Panc1 (cell line): ENCODE results near the gene TMEM212. TPM values are rescaled to one million over a fixed set of nuclear protein-coding genes. Genes with fewer than 3 reads are reported as not detected.

Experiments
- ATAC-seq: fragments of 200-7000 bp; cut with Tn5 transposase; 2 replicates; pipeline ENCODE4 v1.9.1; 2020; ENCODE audit warnings: mild to moderate bottlenecking, moderate library complexity
- BruUV-seq: library from RNA; stranded (reverse); fragments of 400-500 nt; replicated peaks from 2 replicates; lab custom pipeline; 2021; lab: Mats Ljungman, UMichigan
- CTCF ChIA-PET: fragments of 300-600 bp; sonication (Branson Sonifier 250); formaldehyde crosslinking; loops from one replicate; lab custom pipeline; 2022; ENCODE audit warnings: antibody characterized with exemption; lab: Charles Lee
- POLR2A ChIA-PET: fragments of 300-600 bp; sonication (Branson Sonifier 250); formaldehyde crosslinking; loops from one replicate; lab custom pipeline; 2022; ENCODE audit warnings: antibody characterized with exemption; lab: Charles Lee
- DNase-seq: peaks from one replicate; pipeline ENCODE4 v3.0.0-alpha.2; 2010; ENCODE audit warnings: low read depth, low spot score
- H3K27ac ChIP-seq: 2 replicates; pipeline ENCODE4 v1.5.1; 2011; ENCODE audit warnings: mild to moderate bottlenecking, low read length, inconsistent platforms
- H3K27me3 ChIP-seq: fragments of 200-500 bp; sonication (Bioruptor generic); 2 replicates; pipeline ENCODE4 v1.6.0; 2014; ENCODE audit warnings: low read length, inconsistent platforms; ENCODE audit not compliant: control insufficient read depth, insufficient read depth
- H3K36me3 ChIP-seq: fragments of 200-500 bp; sonication (Bioruptor generic); 2 replicates; pipeline ENCODE4 v1.5.1; 2014; ENCODE audit warnings: inconsistent platforms, mild to moderate bottlenecking, low read length, moderate library complexity; ENCODE audit not compliant: control insufficient read depth, insufficient read depth
- H3K4me1 ChIP-seq: 2 replicates; pipeline ENCODE4 v1.5.1; 2011; ENCODE audit warnings: inconsistent platforms, mild to moderate bottlenecking, low read length, moderate library complexity; ENCODE audit not compliant: control insufficient read depth, insufficient read depth
- H3K4me3 ChIP-seq, 2 experiments: 2 replicates each; pipeline ENCODE4 v1.5.1; 2011 to 2012; ENCODE audit warnings: low read depth in 2 of 2, low read length in 2 of 2, mild to moderate bottlenecking in 2 of 2, inconsistent platforms in 1 of 2, moderate library complexity in 1 of 2
- H3K9me3 ChIP-seq: fragments of 200-500 bp; sonication (Bioruptor generic); 2 replicates; pipeline ENCODE4 v1.5.1; 2014; ENCODE audit warnings: low read depth, mild to moderate bottlenecking, inconsistent platforms, low read length, moderate library complexity; ENCODE audit not compliant: control insufficient read depth, insufficient read depth
- POLR2AphosphoS5 ChIP-seq: IDR thresholded peaks from 2 replicates; pipeline ENCODE4 v1.6.1; 2012; ENCODE audit warnings: mild to moderate bottlenecking, low read depth, low read length, moderate library complexity
- SIN3A ChIP-seq: IDR thresholded peaks from 2 replicates; pipeline ENCODE4 v1.6.1; 2012; ENCODE audit warnings: low read depth, mild to moderate bottlenecking, low read length, moderate library complexity, borderline replicate concordance; ENCODE audit not compliant: insufficient read depth
- TCF7L2 ChIP-seq: IDR thresholded peaks from 2 replicates; pipeline ENCODE4 v1.6.1; 2011; ENCODE audit warnings: mild to moderate bottlenecking, low read depth, low read length, inconsistent platforms
- in situ Hi-C: cut with HindIII; loops from 2 replicates; pipeline ENCODE4 v1.10.0; 2016; ENCODE audit warnings: low sequenced_read_pairs, low pct_unique_long_range_greater_than_20kb
- intact Hi-C: fragments of 100-400 bp; cut with micrococcal nuclease; formaldehyde crosslinking; loops from one replicate; pipeline ENCODE4 v1.10.0; 2022; ENCODE audit not compliant: unreplicated experiment
- total RNA-seq: library from RNA; stranded (reverse); gene quantifications from one replicate; pipeline ENCODE4 v1.2.1, GENCODE V29; 2021; ENCODE audit not compliant: unreplicated experiment
- TF ChIP-seq, protein P1 (sequence below), 2 experiments: IDR thresholded peaks; 2 replicates each; pipeline ENCODE4 v1.6.1; 2011 to 2012; ENCODE audit warnings: low read depth in 2 of 2, control low read depth in 1 of 2, low read length in 1 of 2, mild to moderate bottlenecking in 1 of 2, moderate library complexity in 1 of 2; ENCODE audit not compliant: insufficient read depth in 1 of 2
- TF ChIP-seq, protein P2 (sequence below): fragments of 450-650 bp; IDR thresholded peaks from 2 replicates; pipeline ENCODE4 v1.5.1; 2017; ENCODE audit warnings: mild to moderate bottlenecking

The TMEM212 gene
- total RNA-seq, 1 experiment from 2014 or later, result not detected

DNA sequence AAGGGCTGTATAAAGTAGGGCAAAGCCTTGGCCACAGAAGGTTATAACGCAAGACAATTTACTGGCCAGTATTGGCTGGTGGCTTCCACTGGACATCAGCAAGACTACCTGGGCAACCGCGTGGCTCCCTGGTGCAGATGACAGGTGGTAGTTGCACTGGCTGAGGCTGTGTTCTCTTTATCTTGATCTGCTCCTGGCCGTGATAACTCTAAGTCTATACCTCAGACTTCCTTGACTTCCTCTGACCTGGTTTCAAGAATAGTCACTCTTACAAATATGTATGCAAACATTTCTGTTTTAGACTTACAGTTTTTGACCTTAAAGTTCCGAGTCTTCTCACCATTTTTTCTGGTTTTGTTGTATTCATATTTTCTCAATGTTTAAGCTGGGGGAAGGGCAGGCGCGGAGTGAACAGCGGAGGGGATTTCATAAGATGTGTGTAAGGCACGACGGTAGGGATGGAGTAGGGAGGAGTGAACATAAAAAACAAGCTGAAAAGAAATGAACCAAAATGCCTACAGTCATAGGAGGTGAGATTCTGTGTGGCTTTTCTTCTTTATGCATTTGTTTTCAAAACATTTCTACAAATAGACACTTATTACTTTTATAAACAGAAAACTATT, 15.2 kb upstream of the TMEM212 start:
- H3K36me3 ChIP-seq, result no peaks in the 10 kb centered on the region
- no TSS peak for BruUV-seq
- no peak for DNase-seq
- peaks cover 23% of the 10 kb centered on the region; the same call in 1 of the 2 replicates for H3K4me1 ChIP-seq
- intact Hi-C loops (no loop called here), in situ Hi-C loops (no loop called here)
- no peaks in the 10 kb centered on the region for H3K9me3 ChIP-seq
- CTCF ChIA-PET, result interaction anchor here (2.9 kb wide), 1 partner anchor 56 kb away, joined by 11 read pairs; no protein-coding TSS in a partner anchor
- ATAC-seq, result no peak
- no peak for TF ChIP-seq SIN3A
- no peak for TF ChIP-seq POLR2AphosphoS5
- TF ChIP-seq, protein P1, sequence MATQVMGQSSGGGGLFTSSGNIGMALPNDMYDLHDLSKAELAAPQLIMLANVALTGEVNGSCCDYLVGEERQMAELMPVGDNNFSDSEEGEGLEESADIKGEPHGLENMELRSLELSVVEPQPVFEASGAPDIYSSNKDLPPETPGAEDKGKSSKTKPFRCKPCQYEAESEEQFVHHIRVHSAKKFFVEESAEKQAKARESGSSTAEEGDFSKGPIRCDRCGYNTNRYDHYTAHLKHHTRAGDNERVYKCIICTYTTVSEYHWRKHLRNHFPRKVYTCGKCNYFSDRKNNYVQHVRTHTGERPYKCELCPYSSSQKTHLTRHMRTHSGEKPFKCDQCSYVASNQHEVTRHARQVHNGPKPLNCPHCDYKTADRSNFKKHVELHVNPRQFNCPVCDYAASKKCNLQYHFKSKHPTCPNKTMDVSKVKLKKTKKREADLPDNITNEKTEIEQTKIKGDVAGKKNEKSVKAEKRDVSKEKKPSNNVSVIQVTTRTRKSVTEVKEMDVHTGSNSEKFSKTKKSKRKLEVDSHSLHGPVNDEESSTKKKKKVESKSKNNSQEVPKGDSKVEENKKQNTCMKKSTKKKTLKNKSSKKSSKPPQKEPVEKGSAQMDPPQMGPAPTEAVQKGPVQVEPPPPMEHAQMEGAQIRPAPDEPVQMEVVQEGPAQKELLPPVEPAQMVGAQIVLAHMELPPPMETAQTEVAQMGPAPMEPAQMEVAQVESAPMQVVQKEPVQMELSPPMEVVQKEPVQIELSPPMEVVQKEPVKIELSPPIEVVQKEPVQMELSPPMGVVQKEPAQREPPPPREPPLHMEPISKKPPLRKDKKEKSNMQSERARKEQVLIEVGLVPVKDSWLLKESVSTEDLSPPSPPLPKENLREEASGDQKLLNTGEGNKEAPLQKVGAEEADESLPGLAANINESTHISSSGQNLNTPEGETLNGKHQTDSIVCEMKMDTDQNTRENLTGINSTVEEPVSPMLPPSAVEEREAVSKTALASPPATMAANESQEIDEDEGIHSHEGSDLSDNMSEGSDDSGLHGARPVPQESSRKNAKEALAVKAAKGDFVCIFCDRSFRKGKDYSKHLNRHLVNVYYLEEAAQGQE (IDR thresholded peaks at IDR 0.05; ENCODE audit: insufficient read depth in 1 of 2, low read depth in 2 of 2, low read length in 1 of 2), result no peak
- no peak for TF ChIP-seq TCF7L2
- TF ChIP-seq, protein P2, sequence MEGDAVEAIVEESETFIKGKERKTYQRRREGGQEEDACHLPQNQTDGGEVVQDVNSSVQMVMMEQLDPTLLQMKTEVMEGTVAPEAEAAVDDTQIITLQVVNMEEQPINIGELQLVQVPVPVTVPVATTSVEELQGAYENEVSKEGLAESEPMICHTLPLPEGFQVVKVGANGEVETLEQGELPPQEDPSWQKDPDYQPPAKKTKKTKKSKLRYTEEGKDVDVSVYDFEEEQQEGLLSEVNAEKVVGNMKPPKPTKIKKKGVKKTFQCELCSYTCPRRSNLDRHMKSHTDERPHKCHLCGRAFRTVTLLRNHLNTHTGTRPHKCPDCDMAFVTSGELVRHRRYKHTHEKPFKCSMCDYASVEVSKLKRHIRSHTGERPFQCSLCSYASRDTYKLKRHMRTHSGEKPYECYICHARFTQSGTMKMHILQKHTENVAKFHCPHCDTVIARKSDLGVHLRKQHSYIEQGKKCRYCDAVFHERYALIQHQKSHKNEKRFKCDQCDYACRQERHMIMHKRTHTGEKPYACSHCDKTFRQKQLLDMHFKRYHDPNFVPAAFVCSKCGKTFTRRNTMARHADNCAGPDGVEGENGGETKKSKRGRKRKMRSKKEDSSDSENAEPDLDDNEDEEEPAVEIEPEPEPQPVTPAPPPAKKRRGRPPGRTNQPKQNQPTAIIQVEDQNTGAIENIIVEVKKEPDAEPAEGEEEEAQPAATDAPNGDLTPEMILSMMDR, result no peak
- POLR2A ChIA-PET, result no interaction called here
- no peak overlapping the region for H3K27ac ChIP-seq
- no peak overlapping the region for H3K4me3 ChIP-seq
- H3K27me3 ChIP-seq, result no peaks in the 10 kb centered on the region

GRCh38 chr3:171828902-171829770, 14.0 kb upstream of the TMEM212 start:
- H3K27me3 ChIP-seq, result no peaks in the 10 kb centered on the region

More at GRCh38 chr3:171828902-171829770, 14.0 kb upstream of the TMEM212 start:
- DNase-seq, result no peak
- ChIA-PET POLR2A (no interaction called here), CTCF (interaction anchor here (0.5 to 2.9 kb wide), 7 partner anchors 18 to 182 kb away, joined by 3 to 11 read pairs (median 4); no protein-coding TSS in a partner anchor)
- TF ChIP-seq, protein P2, result no peak
- no peak for TF ChIP-seq SIN3A
- TF ChIP-seq POLR2AphosphoS5, result no peak
- TF ChIP-seq TCF7L2, result no peak
- TF ChIP-seq, protein P1 (IDR thresholded peaks at IDR 0.05; ENCODE audit: insufficient read depth in 1 of 2, low read depth in 2 of 2, low read length in 1 of 2), result no peak
- H3K36me3 ChIP-seq, result no peaks in the 10 kb centered on the region
- peaks cover 28% of the 10 kb centered on the region for H3K4me1 ChIP-seq
- BruUV-seq, result no TSS peak
- no peaks in the 10 kb centered on the region for H3K9me3 ChIP-seq
- H3K27ac ChIP-seq, result no peak overlapping the region
- no peak overlapping the region for H3K4me3 ChIP-seq
- no peak for ATAC-seq
- in situ Hi-C loops, result no loop called here
- intact Hi-C loops, result no loop called here
